ENCODE results near the gene EEF1E1.

GRCh38 chr6:8110117-8110721, 7.9 kb upstream of the EEF1E1 start:
- TF ChIP-seq MAFK (IDR thresholded peaks at IDR 0.05; ENCODE audit: partially characterized antibody) (no peak), EP300 (IDR thresholded peaks at IDR 0.05) (no peak)

All from A549 (cell line).